ENCODE data around the gene GTF2F1.
"Not testable (repeated sequence)": the region's sequence is repeated elsewhere in the genome, so short reads cannot be mapped to it uniquely, and the experiment has no call there.

Gene GTF2F1

GRCh38 chr19:6416658-6417405, 23.9 kb upstream of the GTF2F1 start:
- no peak for DNase-seq

DNA sequence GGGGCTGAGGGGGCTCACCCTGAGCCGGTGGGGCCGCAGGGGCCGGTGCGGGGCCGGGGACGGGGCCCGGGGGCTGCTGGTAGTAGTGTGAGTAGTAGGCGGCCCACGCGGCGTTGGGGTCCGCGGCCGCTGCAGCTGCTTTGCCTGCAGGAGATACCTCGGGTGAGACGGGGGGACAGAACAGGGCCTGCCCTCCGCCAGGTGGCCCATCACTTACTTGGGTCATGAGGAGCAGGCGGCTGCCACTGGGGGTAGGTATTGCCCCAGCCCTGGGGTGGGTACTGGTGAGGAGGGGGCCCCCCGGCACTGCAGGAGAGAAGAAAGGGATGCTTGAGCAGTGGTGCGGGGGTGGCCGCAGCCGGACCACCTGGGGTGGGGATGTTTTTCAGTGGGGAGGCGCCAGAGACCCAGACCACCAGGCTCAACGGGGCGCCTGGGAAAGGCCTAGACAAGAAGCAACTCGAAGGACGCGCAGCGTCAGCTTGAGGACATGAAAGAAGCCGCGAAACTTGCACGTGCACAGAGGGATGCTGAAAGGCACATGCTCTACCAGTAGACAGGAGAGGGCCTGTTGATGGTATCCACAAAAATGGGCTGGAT, 22.7 kb upstream of the GTF2F1 start:
- DNase-seq = no peak

DNA sequence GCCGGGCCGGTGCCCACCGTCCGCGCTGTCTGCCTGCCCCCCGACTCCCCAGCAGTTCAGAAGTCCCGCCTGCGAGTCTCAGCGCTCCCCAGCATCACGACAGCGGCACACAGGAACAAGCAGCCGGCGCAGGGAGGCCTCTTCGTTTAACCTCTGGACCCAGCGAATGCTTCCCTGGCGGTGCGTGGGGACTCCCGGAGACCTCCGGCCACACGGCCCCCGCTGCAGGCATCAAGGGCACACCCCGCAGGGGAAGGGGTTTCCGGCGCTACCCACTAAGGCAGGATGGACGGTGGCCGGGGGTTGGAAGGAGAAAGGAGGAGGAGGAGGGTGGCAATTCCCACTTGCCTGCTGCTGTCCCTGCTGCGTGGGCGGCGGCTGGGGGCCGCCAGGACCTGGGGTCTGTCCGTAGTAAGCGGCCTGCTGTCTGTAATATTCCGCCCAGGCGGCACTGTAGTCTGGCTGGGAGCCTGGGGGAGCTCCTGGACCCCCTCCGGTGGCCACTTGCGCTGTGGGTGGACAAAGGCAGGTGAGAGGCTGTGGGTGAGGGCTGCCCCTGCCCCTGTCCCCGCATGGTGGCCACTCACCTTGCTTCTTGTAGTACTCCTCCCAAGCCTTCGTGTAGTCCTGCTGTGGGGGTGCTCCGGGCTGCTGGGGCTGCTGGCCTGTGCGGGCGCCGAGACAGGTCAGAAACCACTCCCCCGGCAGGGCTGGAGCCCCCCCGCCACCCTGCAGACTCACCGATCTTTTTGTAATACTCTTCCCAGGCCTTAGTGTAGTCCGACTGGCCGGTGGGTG, 22.0 kb upstream of the GTF2F1 start:
- no peak for DNase-seq

DNA sequence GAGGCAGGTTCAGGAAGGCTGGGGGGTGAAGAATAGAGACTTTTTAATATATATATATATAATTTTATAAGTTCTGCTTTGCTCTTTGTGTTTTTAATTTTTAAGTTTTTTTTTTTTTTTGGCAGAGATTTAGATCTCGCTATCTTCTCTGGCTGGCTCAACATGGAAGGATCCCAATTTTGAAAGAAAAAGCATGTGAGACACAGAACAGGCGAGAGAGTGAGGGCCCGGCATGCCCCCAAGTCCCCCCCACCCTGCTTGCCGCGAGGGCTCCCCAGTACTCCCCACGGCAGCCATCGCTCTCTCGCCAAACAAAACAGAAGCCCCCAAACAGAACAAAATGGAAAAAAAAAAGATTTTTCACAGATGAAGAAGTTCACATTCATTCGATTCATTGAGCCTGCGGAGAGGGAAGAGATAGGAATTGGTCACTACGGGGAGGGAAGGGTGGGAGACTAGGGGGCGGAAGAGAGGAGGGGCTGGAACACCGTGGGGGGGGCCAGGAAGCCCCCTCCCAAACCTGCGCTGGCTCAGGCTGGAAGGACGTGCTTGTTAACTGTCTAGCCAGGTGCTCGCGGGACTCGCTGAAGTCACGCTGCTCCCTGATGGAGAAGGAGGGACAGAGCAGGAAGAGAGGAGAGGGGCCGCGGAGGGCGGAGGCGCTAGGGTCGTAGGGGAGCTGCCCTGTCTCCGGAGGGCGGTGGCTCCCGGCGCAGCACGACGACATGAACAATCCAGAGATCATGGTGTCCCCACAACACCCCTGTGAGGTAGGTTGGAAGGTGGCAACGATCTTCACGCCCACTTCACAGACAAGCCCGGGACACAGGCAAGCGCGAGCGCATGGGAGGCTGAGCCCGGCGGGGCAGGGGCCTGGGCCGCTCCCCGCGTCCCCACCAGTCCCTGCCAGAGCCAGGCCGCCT, 21.0 kb upstream of the GTF2F1 start:
- no peak for DNase-seq

- DNase-seq = no peak
These were observed 20.3 kb upstream of the GTF2F1 start for GRCh38 chr19:6413291-6413690.

- DNase-seq = peak; percentile 60
These were observed 19.6 kb upstream of the GTF2F1 start for GRCh38 chr19:6412447-6413091.

- DNase-seq = no peak
These were observed 19.1 kb upstream of the GTF2F1 start for GRCh38 chr19:6412061-6412446.

- no peak for DNase-seq
These were observed 16.4 kb upstream of the GTF2F1 start for GRCh38 chr19:6409346-6409745.

- no peak for DNase-seq
These were observed 13.4 kb upstream of the GTF2F1 start for GRCh38 chr19:6406401-6406800.

DNA sequence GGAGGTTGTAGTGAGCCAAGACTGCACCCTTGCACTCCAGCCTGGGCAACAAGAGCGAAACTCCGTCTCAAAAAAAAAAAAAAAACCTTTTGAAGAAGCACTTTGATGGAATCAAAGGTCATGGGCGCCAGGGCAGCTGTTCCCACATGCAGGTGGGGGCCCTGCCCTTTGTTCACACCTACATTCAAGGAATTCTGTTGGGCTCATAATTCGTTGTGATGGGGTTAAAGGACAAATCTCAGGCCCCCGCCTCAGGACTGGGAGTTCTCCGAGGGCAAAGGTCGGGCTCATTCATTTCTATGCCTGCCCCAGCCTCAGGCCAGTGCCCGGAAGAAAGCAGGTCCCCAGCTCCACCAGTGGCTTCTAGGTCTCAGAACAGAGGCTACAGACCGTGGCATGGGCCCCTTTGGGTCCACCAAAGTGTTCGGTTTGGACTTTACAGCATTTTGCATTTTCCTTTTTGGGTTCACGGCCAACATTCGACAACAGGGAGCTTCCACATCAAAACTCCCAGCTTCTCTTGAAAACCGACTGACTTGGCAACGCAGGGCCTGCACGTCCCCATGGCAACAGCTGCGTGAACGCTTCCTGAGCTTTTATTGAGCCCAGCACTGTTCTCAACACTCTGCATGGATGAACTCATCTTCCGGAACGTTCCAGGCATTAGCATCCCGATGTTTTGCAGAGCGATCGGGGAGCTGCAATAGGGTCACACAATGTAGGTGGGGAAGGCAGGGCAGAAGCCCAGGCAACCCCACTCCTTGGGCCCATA, 10.1 kb upstream of the GTF2F1 start:
- no peak for DNase-seq

- no peak for DNase-seq
These were observed 9.1 kb upstream of the GTF2F1 start for GRCh38 chr19:6402058-6402457.

DNA sequence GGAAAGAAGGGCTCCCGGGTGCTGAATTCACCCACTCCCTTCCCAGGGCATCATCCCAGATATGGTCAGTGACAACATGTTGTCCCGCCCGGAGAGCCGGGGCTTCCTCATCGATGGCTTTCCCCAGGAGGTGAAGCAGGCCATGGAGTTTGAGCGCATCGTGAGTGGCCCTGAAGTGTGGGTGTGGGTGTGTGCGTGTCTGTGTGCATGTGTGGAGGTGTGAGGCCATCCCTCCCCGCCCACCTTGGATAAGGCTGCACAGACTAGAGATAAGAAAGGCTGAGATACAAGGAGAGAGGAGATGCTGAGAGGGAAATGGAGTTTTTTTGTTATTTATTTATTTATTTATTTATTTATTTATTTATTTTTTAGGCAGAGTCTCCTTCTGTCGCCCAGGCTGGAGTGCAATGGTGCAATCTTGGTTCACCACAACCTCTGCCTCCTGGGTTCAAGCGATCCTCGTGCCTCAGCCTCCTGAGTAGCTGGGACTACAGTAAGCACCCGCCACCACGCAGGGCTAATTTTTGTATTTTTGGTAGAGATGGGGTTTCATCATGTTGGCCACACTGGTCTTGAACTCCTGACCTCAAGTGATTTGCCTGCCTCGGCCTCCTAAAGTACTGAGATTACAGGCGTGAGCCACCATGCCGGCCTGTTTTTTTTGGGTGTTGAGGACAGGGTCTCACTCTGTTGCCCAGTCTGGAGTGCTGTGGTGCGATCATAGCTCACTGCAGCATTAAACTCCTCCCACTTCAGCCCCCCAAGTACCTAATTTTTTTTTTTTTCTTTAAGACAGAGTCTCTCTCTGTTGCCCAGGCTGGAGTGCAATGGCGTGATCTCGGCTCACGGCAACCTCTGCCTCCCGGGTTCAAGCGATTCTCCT, 7.3 kb upstream of the GTF2F1 start:
- DNase-seq = not testable (repeated sequence)

DNA sequence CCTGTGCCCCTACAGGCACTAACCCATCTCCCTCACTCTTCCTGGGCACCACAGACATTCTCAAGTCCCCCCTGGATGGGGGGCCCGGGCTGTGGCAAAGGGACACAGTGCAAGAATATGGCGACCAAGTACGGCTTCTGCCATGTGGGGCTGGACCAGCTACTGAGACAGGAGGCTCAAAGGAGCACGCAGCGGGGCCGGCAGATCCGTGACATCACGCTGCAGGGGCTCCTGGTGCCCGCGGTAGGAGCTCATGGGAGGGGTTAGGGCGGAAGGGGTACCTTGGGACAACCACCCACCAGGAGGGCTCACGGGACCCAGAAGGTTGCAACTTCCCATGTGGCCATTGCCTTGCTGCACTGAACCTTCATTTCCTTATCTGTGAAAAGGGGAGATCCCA, 3.3 kb upstream of the GTF2F1 start:
- no peak for DNase-seq

DNA sequence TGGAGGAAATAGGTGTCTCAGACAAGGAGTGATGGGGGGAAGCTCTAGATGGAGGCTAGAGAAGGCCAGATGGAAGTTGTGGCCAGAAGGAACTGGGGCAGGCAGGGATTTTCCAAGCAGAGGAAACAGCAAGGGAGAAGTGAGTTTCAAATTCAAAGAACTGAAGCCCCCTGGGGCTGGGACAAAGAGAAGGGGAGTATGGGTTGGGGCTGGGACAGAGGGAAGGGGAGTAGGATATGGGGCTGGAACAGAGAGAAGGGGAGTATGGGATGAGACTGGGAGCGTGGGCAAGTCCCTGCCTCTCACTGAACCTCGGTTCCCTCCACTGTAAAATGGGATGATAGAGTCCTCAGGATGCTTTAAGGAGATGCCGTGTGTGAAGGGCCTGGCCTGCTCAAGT, 1.9 kb upstream of the GTF2F1 start:
- DNase-seq = no peak

GRCh38 chr19:6393983-6394412, 1.0 kb upstream of the GTF2F1 start:
- DNase-seq = peak; percentile 80

GRCh38 chr19:6392221-6393073, 517 bp downstream of the GTF2F1 start:
- no peak for DNase-seq

DNA sequence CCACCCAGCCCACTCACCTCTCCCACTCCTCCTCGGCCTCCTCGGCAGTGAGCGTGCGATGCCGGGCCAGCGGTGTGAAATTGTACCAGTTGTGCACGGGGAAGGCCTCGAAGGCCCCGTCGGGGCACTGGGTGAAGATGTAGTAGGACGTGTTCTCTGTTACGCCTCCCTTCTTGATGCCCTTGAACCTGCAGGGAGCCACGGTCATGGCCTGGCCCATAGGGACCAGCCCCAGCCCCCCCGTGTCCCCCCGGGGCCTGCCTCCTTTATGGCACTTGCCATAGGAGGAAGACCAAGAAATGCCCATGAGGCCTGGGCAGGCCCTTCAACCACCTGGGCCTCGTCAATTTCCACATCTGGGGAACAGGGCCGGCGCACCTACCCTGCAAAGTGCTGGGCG, 5.6 kb downstream of the GTF2F1 start:
- DNase-seq = no peak

DNA sequence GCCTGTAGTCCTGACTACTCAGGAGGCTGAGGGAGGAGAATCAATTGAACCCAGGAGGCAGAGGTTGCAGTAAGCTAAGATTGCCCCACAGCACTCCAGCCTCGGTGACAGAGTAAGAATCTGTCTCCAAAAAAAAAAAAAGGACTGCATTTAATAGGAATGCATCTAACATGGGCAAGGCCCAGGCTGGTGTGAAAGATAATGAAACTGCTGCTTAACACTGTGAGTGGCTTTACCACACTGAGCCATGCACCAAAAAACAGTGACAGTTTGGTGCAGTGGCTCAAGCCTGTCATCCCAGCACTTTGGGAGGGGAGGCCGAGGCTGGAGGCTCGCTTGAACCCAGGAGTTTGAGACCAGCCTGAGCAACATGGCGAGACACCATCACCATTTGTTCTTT, 8.6 kb downstream of the GTF2F1 start:
- no peak for DNase-seq

GRCh38 chr19:6383188-6383587, 9.8 kb downstream of the GTF2F1 start:
- no peak for DNase-seq

All from CD4-positive, alpha-beta T cell treated with Interleukin-12 subunit alpha and Interleukin-12 subunit beta, for 1 hour (primary cell).